ACC112 (cell line): ENCODE results near the gene C6orf15.
A peak's percentile ranks its signal among the peaks of the same experiment; 100 is the strongest.

Experiments
- H2AFZ ChIP-seq: fragments of 200-600 bp; sonication (generic); one replicate; pipeline ENCODE4 v1.6.0; 2017; ENCODE audit warnings: antibody characterized with exemption, low read length; ENCODE audit not compliant: unreplicated experiment
- H3K27ac ChIP-seq: fragments of 200-600 bp; sonication (generic); 2 replicates; pipeline ENCODE4 v1.5.1; 2014; ENCODE audit warnings: low read depth, mild to moderate bottlenecking, antibody characterized with exemption, low read length, moderate library complexity
- H3K27me3 ChIP-seq: fragments of 200-600 bp; sonication (generic); 2 replicates; pipeline ENCODE4 v1.6.1; 2014; ENCODE audit warnings: mild to moderate bottlenecking, antibody characterized with exemption, low read length, moderate library complexity, mixed read lengths; ENCODE audit not compliant: insufficient read depth
- H3K36me3 ChIP-seq: fragments of 200-600 bp; sonication (generic); 2 replicates; pipeline ENCODE4 v1.6.1; 2016; ENCODE audit warnings: mild to moderate bottlenecking, antibody characterized with exemption, low read length, moderate library complexity, mixed read lengths; ENCODE audit not compliant: insufficient read depth
- H3K4me1 ChIP-seq: fragments of 200-600 bp; sonication (generic); one replicate; pipeline ENCODE4 v1.6.1; 2016; ENCODE audit warnings: low read length, mixed read lengths; ENCODE audit not compliant: insufficient read depth, unreplicated experiment, control insufficient read depth
- H3K4me3 ChIP-seq: fragments of 200-600 bp; sonication (generic); 2 replicates; pipeline ENCODE4 v1.5.1; 2014; ENCODE audit warnings: mild to moderate bottlenecking, low read depth, low read length
- H3K79me2 ChIP-seq: fragments of 200-600 bp; sonication (generic); one replicate; pipeline ENCODE4 v1.6.0; 2016; ENCODE audit warnings: low read length; ENCODE audit not compliant: control insufficient read depth, unreplicated experiment, insufficient read depth

Gene C6orf15

DNA sequence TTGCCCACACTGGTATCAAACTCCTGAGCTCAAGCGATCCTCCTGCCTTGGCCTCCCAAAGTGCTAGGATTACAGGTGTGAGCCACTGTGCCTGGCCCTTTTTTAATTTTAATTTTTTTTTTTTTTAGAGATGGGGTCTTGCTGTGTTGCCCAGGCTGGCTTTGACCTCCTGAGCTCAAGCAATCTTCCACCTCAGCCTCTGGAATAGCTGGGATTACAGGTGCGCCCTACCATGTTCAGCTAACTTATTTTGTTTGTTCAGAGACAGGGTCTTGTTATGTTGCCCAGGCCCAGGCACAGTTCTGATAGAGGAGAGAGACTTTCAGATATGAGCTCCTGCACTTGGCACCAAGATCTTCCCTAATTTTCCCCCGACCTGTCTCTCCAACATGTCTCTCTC is 18.4 kb upstream of the C6orf15 start:
- H3K4me3 ChIP-seq, result no peak overlapping the region
- no peaks in the 10 kb centered on the region for H3K36me3 ChIP-seq
- no peaks in the 10 kb centered on the region for H3K79me2 ChIP-seq
- H3K27ac ChIP-seq, result no peak overlapping the region
- H3K27me3 ChIP-seq, result 0 out of 2 replicates have a peak, but pooled peaks cover 7% of the 10 kb centered on the region
- no peak overlapping the region for H2AFZ ChIP-seq
- H3K4me1 ChIP-seq, result peaks cover 8% of the 10 kb centered on the region

DNA sequence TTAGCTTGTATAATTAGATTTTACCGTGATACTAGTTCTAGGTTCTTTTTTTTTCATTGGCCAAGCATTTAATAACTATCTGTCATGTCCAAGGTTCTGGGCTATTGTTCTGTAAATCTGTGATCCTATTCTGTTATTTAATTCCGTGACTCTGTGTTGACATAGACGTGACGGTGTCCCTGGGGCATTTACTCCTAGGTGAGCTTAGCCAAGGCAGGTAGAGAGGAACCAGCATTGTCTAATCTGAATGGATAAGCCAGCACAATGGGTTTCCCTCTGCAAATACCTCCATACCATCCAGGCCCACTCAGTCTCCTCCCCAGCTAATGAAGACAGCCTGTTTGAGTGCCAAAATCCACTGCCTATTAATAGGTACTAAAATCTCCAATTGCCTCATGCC is 16.8 kb upstream of the C6orf15 start:
- Histone ChIP-seq H3K4me1 (peaks cover 24% of the 10 kb centered on the region), H2AFZ (no peak overlapping the region), H3K79me2 (no peaks in the 10 kb centered on the region), H3K27me3 (0 out of 2 replicates have a peak, but pooled peaks cover 7% of the 10 kb centered on the region), H3K36me3 (no peaks in the 10 kb centered on the region), H3K4me3 (no peak overlapping the region), H3K27ac (no peak overlapping the region)

GRCh38 chr6:31128093-31128676 is 15.8 kb upstream of the C6orf15 start:
- Histone ChIP-seq H3K4me1 (peaks cover 33% of the 10 kb centered on the region), H3K36me3 (no peaks in the 10 kb centered on the region), H2AFZ (no peak overlapping the region), H3K79me2 (no peaks in the 10 kb centered on the region), H3K4me3 (no peak overlapping the region), H3K27ac (no peak overlapping the region), H3K27me3 (0 out of 2 replicates have a peak, but pooled peaks cover 7% of the 10 kb centered on the region)

DNA sequence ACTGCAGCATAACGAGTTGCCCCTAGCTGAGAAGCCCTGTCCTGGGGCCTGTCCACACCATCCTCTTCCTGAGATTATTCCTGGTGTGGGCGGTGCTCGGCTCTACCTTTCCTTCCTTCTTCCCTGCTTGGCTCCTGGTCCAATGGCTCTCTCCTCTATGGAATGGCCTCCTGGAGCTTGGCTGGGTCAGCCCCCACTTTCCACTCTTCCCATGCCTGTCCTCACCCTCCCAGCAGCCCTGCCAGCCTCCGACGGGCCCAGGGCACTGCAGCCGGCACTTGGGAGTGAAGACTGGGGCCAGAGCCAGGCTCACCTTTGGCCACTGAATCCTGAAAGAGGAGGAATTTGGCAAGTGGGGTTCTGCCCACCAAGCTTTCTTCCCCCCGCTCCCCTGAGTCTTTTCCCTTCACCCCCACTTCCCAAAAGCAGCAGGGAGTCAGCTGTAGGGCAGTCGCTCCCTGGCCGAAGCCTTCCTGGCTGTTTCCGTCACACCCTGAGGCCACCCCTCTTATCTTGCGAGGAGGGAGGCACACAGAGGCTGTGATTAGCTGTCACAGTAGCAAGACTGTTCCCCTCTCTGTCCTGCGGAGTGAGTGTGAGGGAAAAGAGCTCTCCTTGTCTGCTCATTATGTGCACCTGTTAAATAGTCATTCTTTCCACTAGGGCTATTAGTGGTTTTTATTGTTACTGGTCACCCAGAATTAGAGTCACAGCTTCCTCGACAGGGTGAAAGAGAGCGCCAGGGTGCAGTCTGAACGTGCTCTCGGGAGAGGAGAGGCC is 14.2 kb upstream of the C6orf15 start:
- Histone ChIP-seq H3K36me3 (no peaks in the 10 kb centered on the region), H3K4me3 (no peak overlapping the region), H3K4me1 (peaks cover 45% of the 10 kb centered on the region), H3K27me3 (0 out of 2 replicates have a peak, but pooled peaks cover 7% of the 10 kb centered on the region), H2AFZ (no peak overlapping the region), H3K79me2 (no peaks in the 10 kb centered on the region), H3K27ac (peak overlapping the region; percentile 47; the same call in 1 of the 2 replicates)

- H3K4me3 ChIP-seq, result no peak overlapping the region
- H2AFZ ChIP-seq, result no peak overlapping the region
- H3K27ac ChIP-seq, result peak overlapping the region; percentile 47; the same call in 1 of the 2 replicates
- no peaks in the 10 kb centered on the region for H3K79me2 ChIP-seq
- H3K4me1 ChIP-seq, result peaks cover 45% of the 10 kb centered on the region
- 0 out of 2 replicates have a peak, but pooled peaks cover 7% of the 10 kb centered on the region for H3K27me3 ChIP-seq
- H3K36me3 ChIP-seq, result no peaks in the 10 kb centered on the region
Observed at GRCh38 chr6:31125586-31126363, 13.4 kb upstream of the C6orf15 start.

DNA sequence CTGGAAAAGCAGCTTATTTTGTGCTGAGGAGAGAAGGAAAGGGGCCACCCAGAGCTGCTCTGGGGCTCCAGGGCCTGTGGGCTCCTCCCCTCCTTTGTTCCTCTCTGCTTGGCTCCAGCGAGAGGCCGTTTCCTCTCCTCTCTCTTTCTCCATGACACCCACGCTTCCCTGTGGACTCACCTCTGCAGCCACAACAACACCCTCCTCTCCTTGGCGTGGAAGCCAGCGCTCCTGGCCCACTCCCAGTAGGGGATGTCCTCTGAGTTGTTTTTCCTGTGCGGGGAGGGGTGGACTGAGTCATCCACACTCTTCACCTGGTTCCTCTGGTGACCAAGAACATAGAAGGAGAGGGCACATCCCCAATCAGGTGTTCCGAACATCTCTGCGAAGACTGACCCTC is 12.8 kb upstream of the C6orf15 start:
- peak overlapping the region; percentile 35; the same call in 1 of the 2 replicates for H3K27ac ChIP-seq
- H3K27me3 ChIP-seq, result 0 out of 2 replicates have a peak, but pooled peaks cover 7% of the 10 kb centered on the region
- H3K36me3 ChIP-seq, result no peaks in the 10 kb centered on the region
- peaks cover 45% of the 10 kb centered on the region for H3K4me1 ChIP-seq
- H2AFZ ChIP-seq, result no peak overlapping the region
- H3K4me3 ChIP-seq, result 0 out of 2 replicates have a peak overlapping the region, but pooled peaks have one; percentile 7
- H3K79me2 ChIP-seq, result no peaks in the 10 kb centered on the region

GRCh38 chr6:31122791-31123706 is 10.7 kb upstream of the C6orf15 start:
- H3K79me2 ChIP-seq, result no peaks in the 10 kb centered on the region
- H2AFZ ChIP-seq, result no peak overlapping the region
- peaks cover 45% of the 10 kb centered on the region for H3K4me1 ChIP-seq
- H3K27me3 ChIP-seq, result no peaks in the 10 kb centered on the region
- H3K27ac ChIP-seq, result peak overlapping the region; percentile 81
- H3K36me3 ChIP-seq, result no peaks in the 10 kb centered on the region
- H3K4me3 ChIP-seq, result no peak overlapping the region

- Histone ChIP-seq H3K27me3 (no peaks in the 10 kb centered on the region), H3K79me2 (no peaks in the 10 kb centered on the region), H3K4me3 (no peak overlapping the region), H2AFZ (no peak overlapping the region), H3K4me1 (peaks cover 54% of the 10 kb centered on the region), H3K27ac (no peak overlapping the region), H3K36me3 (no peaks in the 10 kb centered on the region)
Observed at GRCh38 chr6:31121131-31121790, 8.9 kb upstream of the C6orf15 start.

DNA sequence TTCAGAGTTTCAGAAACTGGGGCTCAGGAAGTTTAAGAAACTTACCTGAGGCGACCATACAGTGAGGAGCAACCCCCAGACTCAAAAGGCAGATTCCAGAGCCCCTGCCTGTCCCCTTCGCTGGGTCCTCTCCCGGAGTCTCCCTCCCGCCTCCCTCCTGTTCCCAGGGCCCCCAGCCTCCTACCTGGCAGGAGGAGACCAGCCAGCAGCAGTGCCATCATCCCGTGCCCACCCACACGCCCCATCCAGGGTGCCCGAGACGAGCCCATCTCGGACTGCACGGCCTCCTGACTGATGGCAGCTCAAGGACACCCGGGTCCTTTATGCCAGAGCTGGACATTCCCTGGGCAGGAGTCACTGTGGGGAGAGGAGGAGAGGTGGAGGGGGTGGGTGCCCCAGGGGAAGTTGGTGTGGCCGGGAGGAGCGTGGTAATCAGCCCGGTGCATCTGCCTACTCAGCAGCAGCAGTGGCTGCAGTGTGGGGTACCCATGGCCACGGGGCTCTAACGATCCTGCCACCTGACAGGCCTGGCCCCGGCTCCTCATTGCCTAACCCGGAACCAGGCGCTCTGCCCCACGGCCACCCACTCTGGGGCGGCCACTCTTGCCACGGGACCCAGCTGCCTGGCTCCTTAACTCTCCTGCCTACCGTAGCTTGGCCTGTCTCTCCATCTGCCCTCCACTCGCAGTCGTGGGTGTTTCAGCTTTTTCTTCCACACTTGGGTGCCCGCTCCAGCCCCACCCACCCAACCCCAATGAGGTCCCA is 8.0 kb upstream of the C6orf15 start, which contains the start of gene CDSN:
Gene CDSN, minus strand, starts transcription at position 296 of the 765 bp plus-strand sequence. Its CDS starts 27 bp downstream, at position 269.
- Histone ChIP-seq H3K79me2 (peaks cover 7% of the 10 kb centered on the region), H3K4me1 (peaks cover 55% of the 10 kb centered on the region), H3K36me3 (no peaks in the 10 kb centered on the region), H2AFZ (no peak within 1 kb of the TSS), H3K27me3 (no peaks in the 10 kb centered on the region), H3K27ac (no peak within 1 kb of the TSS), H3K4me3 (no peak within 1 kb of the TSS)
